SH-SY5Y (cell line): ENCODE results near the gene HOXA7.

Experiments
- GATA2 ChIP-seq: IDR thresholded peaks from 2 replicates; pipeline ENCODE4 v1.6.1; 2011; ENCODE audit warnings: mild to moderate bottlenecking, low read depth, low read length
- GATA3 ChIP-seq: IDR thresholded peaks from 2 replicates; pipeline ENCODE4 v1.6.1; 2011; ENCODE audit warnings: low read depth, mild to moderate bottlenecking, low read length, moderate library complexity

HOXA7 gene

GRCh38 chr7:27188386-27189294 lies 32.2 kb upstream of the HOXA7 start:
- TF ChIP-seq GATA3 (no peak), GATA2 (no peak)

- TF ChIP-seq GATA2 (no peak), GATA3 (no peak)
Observed at GRCh38 chr7:27187475-27188385, 31.3 kb upstream of the HOXA7 start.

GRCh38 chr7:27186668-27187474 lies 30.4 kb upstream of the HOXA7 start:
- no peak for TF ChIP-seq GATA2
- TF ChIP-seq GATA3, result no peak

GRCh38 chr7:27185854-27186667 lies 29.6 kb upstream of the HOXA7 start:
- TF ChIP-seq GATA2 (no peak), GATA3 (no peak)

GRCh38 chr7:27185013-27185853 lies 28.8 kb upstream of the HOXA7 start, which contains the start of gene HOXA11:
Gene HOXA11 (minus strand): TSS chr7:27185232. CDS start chr7:27185144, 88 bp downstream.
- TF ChIP-seq GATA3 (no peak), GATA2 (no peak)

- TF ChIP-seq GATA3 (no peak), GATA2 (no peak)
Observed at GRCh38 chr7:27184337-27185012, 28.0 kb upstream of the HOXA7 start.

- TF ChIP-seq GATA2, result no peak
- TF ChIP-seq GATA3, result no peak
Observed at GRCh38 chr7:27183682-27184336, 27.3 kb upstream of the HOXA7 start.

- TF ChIP-seq GATA2, result no peak
- TF ChIP-seq GATA3, result no peak
Observed at GRCh38 chr7:27182861-27183681, 26.6 kb upstream of the HOXA7 start.

GRCh38 chr7:27182285-27182841 lies 25.9 kb upstream of the HOXA7 start:
- TF ChIP-seq GATA3 (no peak), GATA2 (no peak)

GRCh38 chr7:27181795-27182275 lies 25.4 kb upstream of the HOXA7 start:
- TF ChIP-seq GATA2, result no peak
- TF ChIP-seq GATA3, result no peak
